GM18508 (cell line): Measurements from ENCODE around the gene PRF1.
"Not testable (repeated sequence)": the region's sequence is repeated elsewhere in the genome, so short reads cannot be mapped to it uniquely, and the experiment has no call there.

Experiments
- ATAC-seq: cut with Tn5 transposase; IDR thresholded peaks from one replicate; pipeline ENCODE4 v1.9.1; 2021; ENCODE audit warnings: moderate number of reproducible peaks; ENCODE audit not compliant: insufficient read depth, unreplicated experiment

The PRF1 gene

GRCh38 chr10:70618663-70619062, 16.1 kb upstream of the PRF1 start:
- ATAC-seq = no peak

- no peak for ATAC-seq
Observed at GRCh38 chr10:70617798-70618568, 15.4 kb upstream of the PRF1 start.

GRCh38 chr10:70616761-70617160, 14.2 kb upstream of the PRF1 start:
- ATAC-seq = no peak

- ATAC-seq = no peak
Observed at GRCh38 chr10:70615784-70616522, 13.4 kb upstream of the PRF1 start.

- ATAC-seq = no peak
Observed at GRCh38 chr10:70615211-70615610, 12.7 kb upstream of the PRF1 start.

GRCh38 chr10:70614364-70614763, 11.8 kb upstream of the PRF1 start:
- not testable (repeated sequence) for ATAC-seq

GRCh38 chr10:70613941-70614340, 11.4 kb upstream of the PRF1 start:
- ATAC-seq = no peak

GRCh38 chr10:70607936-70608335, 5.4 kb upstream of the PRF1 start:
- no peak for ATAC-seq

- ATAC-seq = no peak
Observed at GRCh38 chr10:70605161-70605560, 2.6 kb upstream of the PRF1 start.

GRCh38 chr10:70604106-70604505, 1.6 kb upstream of the PRF1 start:
- no peak for ATAC-seq

- ATAC-seq = no peak
Observed at GRCh38 chr10:70603449-70603801, 884 bp upstream of the PRF1 start.

- ATAC-seq = no peak
Observed at GRCh38 chr10:70601746-70602145, 795 bp downstream of the PRF1 start.

- ATAC-seq = no peak
Observed at GRCh38 chr10:70600512-70601395, 1.8 kb downstream of the PRF1 start.

GRCh38 chr10:70599791-70600190, 2.8 kb downstream of the PRF1 start:
- no peak for ATAC-seq

GRCh38 chr10:70599319-70599718, 3.2 kb downstream of the PRF1 start:
- no peak for ATAC-seq

- ATAC-seq = no peak
Observed at GRCh38 chr10:70598857-70599295, 3.7 kb downstream of the PRF1 start.

- no peak for ATAC-seq
Observed at GRCh38 chr10:70597856-70598815, 4.4 kb downstream of the PRF1 start.

- no peak for ATAC-seq
Observed at GRCh38 chr10:70596860-70597809, 5.4 kb downstream of the PRF1 start.
